ENCODE results near the gene USB1.

The USB1 gene

DNA sequence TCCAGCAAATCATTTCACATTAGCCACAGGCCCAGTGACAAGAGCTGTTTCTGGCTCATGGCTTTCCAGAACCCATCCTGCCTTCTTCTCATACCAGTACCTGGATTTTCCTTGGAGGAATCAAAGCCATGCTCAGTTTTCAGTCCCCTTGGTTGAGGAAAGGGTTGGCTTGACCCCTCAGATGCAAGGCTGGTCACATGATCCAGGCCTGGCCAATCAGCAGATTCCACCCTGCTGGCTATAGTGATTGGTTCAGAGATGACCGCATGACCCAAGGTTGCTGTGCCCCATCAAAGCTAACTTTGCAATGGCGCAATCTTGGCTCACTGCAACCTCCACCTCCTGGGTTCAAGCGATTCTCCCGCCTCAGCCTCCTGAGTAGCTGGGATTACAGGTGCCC is 69.4 kb downstream of the USB1 start:
- TF ChIP-seq, protein P1, sequence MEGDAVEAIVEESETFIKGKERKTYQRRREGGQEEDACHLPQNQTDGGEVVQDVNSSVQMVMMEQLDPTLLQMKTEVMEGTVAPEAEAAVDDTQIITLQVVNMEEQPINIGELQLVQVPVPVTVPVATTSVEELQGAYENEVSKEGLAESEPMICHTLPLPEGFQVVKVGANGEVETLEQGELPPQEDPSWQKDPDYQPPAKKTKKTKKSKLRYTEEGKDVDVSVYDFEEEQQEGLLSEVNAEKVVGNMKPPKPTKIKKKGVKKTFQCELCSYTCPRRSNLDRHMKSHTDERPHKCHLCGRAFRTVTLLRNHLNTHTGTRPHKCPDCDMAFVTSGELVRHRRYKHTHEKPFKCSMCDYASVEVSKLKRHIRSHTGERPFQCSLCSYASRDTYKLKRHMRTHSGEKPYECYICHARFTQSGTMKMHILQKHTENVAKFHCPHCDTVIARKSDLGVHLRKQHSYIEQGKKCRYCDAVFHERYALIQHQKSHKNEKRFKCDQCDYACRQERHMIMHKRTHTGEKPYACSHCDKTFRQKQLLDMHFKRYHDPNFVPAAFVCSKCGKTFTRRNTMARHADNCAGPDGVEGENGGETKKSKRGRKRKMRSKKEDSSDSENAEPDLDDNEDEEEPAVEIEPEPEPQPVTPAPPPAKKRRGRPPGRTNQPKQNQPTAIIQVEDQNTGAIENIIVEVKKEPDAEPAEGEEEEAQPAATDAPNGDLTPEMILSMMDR (conservative IDR thresholded peaks at IDR 0.05; ENCODE audit: low read depth, low read length): no peak
- H2AFZ ChIP-seq (ENCODE audit: low read depth): no peak overlapping the region
- no peak overlapping the region for H3K4me3 ChIP-seq (IDR thresholded peaks at IDR 0.05; ENCODE audit: insufficient read depth, low read depth, low read length)
- H3K4me1 ChIP-seq (ENCODE audit: low read depth, poor library complexity, severe bottlenecking): no peaks in the 10 kb centered on the region
- H3K9ac ChIP-seq: no peak overlapping the region
- no peak overlapping the region for H3K4me2 ChIP-seq
- no peaks in the 10 kb centered on the region for H3K79me2 ChIP-seq (ENCODE audit: insufficient read depth, low read depth)
- no peaks in the 10 kb centered on the region for H4K20me1 ChIP-seq (ENCODE audit: insufficient read depth)
- no peaks in the 10 kb centered on the region for H3K36me3 ChIP-seq (ENCODE audit: insufficient read depth)
- no peaks in the 10 kb centered on the region for H3K27me3 ChIP-seq (ENCODE audit: insufficient read depth, low read depth)
- H3K27ac ChIP-seq: no peak overlapping the region

Measured in KMS-11 (cell line).